Neural crest cell (in vitro differentiated cells): ENCODE data around the gene SAP30L. TPM values are rescaled to one million over a fixed set of nuclear protein-coding genes. Genes with fewer than 3 reads are reported as not detected.

Experiments
- DNase-seq: peaks from one replicate; pipeline ENCODE4 v3.0.0; 2021; ENCODE audit warnings: low read depth, mixed read lengths, low spot score
- H3K27ac Mint-ChIP-seq: one replicate; pipeline ENCODE4 v1.8.0; 2021; ENCODE audit warnings: mild to moderate bottlenecking, mixed read lengths; ENCODE audit not compliant: unreplicated experiment
- H3K27me3 Mint-ChIP-seq: 2 replicates; pipeline ENCODE4 v1.8.0; 2021; ENCODE audit warnings: low read depth, mild to moderate bottlenecking, mixed read lengths
- H3K36me3 Mint-ChIP-seq: 2 replicates; pipeline ENCODE4 v1.8.0; 2021; ENCODE audit warnings: low read depth, mild to moderate bottlenecking, mixed read lengths
- H3K4me1 Mint-ChIP-seq: 2 replicates; pipeline ENCODE4 v1.8.0; 2021; ENCODE audit warnings: mixed read lengths
- H3K4me3 Mint-ChIP-seq: one replicate; pipeline ENCODE4 v1.8.0; 2021; ENCODE audit warnings: mild to moderate bottlenecking, mixed read lengths
- H3K9me3 Mint-ChIP-seq: 2 replicates; pipeline ENCODE4 v1.8.0; 2021; ENCODE audit warnings: mixed read lengths
- CTCF ChIP-seq: fragments of 200-600 bp; sonication (generic); conservative IDR thresholded peaks from 2 replicates; pipeline ENCODE4 v1.5.0; 2021; ENCODE audit warnings: antibody characterized with exemption, mild to moderate bottlenecking
- total RNA-seq: library from RNA; stranded (reverse); gene quantifications from 2 replicates; pipeline ENCODE4 v1.2.1, GENCODE V29; 2021

SAP30L gene
- total RNA-seq, 1 donor from 2014 or later, result 46.3 TPM

- peak overlapping the region; percentile 19 for H3K27ac Mint-ChIP-seq
- H3K4me1 Mint-ChIP-seq, result no peaks in the 10 kb centered on the region
- DNase-seq, result no peak
- no peak overlapping the region for H3K4me3 Mint-ChIP-seq
- peaks cover 7% of the 10 kb centered on the region for H3K36me3 Mint-ChIP-seq
- H3K9me3 Mint-ChIP-seq, result peaks cover 2% of the 10 kb centered on the region
- TF ChIP-seq CTCF, result no peak
- H3K27me3 Mint-ChIP-seq, result no peaks in the 10 kb centered on the region
Measured at GRCh38 chr5:154430466-154430865, 15.3 kb upstream of the SAP30L start.

- Mint-ChIP-seq H3K27me3 (no peaks in the 10 kb centered on the region), H3K4me3 (no peak overlapping the region), H3K4me1 (no peaks in the 10 kb centered on the region), H3K27ac (peak overlapping the region; percentile 9), H3K36me3 (peaks cover 11% of the 10 kb centered on the region), H3K9me3 (peaks cover 2% of the 10 kb centered on the region)
- TF ChIP-seq CTCF, result no peak
- DNase-seq, result no peak
Measured at GRCh38 chr5:154430961-154431630, 14.7 kb upstream of the SAP30L start.

- H3K36me3 Mint-ChIP-seq, result peaks cover 21% of the 10 kb centered on the region
- no peaks in the 10 kb centered on the region for H3K9me3 Mint-ChIP-seq
- no peaks in the 10 kb centered on the region for H3K4me1 Mint-ChIP-seq
- no peak for TF ChIP-seq CTCF
- no peak overlapping the region for H3K27ac Mint-ChIP-seq
- no peaks in the 10 kb centered on the region for H3K27me3 Mint-ChIP-seq
- no peak for DNase-seq
- H3K4me3 Mint-ChIP-seq, result no peak overlapping the region
Measured at GRCh38 chr5:154435226-154435625, 10.6 kb upstream of the SAP30L start.

- Mint-ChIP-seq H3K36me3 (peaks cover 21% of the 10 kb centered on the region), H3K4me3 (no peak overlapping the region), H3K27me3 (no peaks in the 10 kb centered on the region), H3K9me3 (no peaks in the 10 kb centered on the region), H3K27ac (no peak overlapping the region), H3K4me1 (no peaks in the 10 kb centered on the region)
- no peak for DNase-seq
- TF ChIP-seq CTCF, result no peak
Measured at GRCh38 chr5:154437281-154437965, 8.4 kb upstream of the SAP30L start.

- no peak for TF ChIP-seq CTCF
- H3K27me3 Mint-ChIP-seq, result no peaks in the 10 kb centered on the region
- H3K4me3 Mint-ChIP-seq, result no peak overlapping the region
- H3K4me1 Mint-ChIP-seq, result peaks cover 11% of the 10 kb centered on the region
- H3K27ac Mint-ChIP-seq, result no peak overlapping the region
- no peaks in the 10 kb centered on the region for H3K9me3 Mint-ChIP-seq
- no peak for DNase-seq
- peaks cover 17% of the 10 kb centered on the region for H3K36me3 Mint-ChIP-seq
Measured at GRCh38 chr5:154440540-154440939, 5.3 kb upstream of the SAP30L start.
